H1 (cell line): ENCODE results near the gene OLFML2A. TPM values are rescaled to one million over a fixed set of nuclear protein-coding genes. Genes with fewer than 3 reads are reported as not detected.

Experiments
- CTCF ChIA-PET: fragments of 300-600 bp; sonication (Branson Sonifier 250); formaldehyde crosslinking; loops from one replicate; lab custom pipeline; 2021; ENCODE audit not compliant: partially characterized antibody; lab: Charles Lee
- POLR2A ChIA-PET: fragments of 300-600 bp; sonication (Branson Sonifier 250); formaldehyde crosslinking; loops from one replicate; lab custom pipeline; 2021; ENCODE audit warnings: inconsistent platforms; ENCODE audit not compliant: partially characterized antibody; lab: Charles Lee
- DNase-seq, 2 experiments: peaks; one replicate each; pipeline versions ENCODE4 v3.0.0 to v3.0.0-alpha.2; 2010 to 2022; ENCODE audit warnings: low spot score in 2 of 2, low read depth in 1 of 2, mixed read lengths in 1 of 2
- FAIRE-seq: peaks from 2 replicates; lab custom pipeline; 2011; peaks lifted over from hg19 to GRCh38; lab: Jason Lieb, UNC
- H2AFZ ChIP-seq: 2 replicates; pipeline ENCODE4 v1.8.1; 2012; ENCODE audit warnings: low read length, inconsistent platforms
- H2AK5ac ChIP-seq: 2 replicates; pipeline ENCODE4 v1.6.1; 2013; ENCODE audit warnings: low read depth, low read length
- H2BK120ac ChIP-seq: replicated peaks from 2 replicates; pipeline ENCODE3; 2013; ENCODE audit warnings: low read depth, low read length, inconsistent platforms
- H2BK12ac ChIP-seq: 2 replicates; pipeline ENCODE4 v1.6.1; 2013; ENCODE audit warnings: low read depth, low read length
- H2BK15ac ChIP-seq: 2 replicates; pipeline ENCODE4 v1.6.1; 2013; ENCODE audit warnings: low read length
- H2BK20ac ChIP-seq: 2 replicates; pipeline ENCODE4 v1.6.1; 2013; ENCODE audit warnings: low read length
- H2BK5ac ChIP-seq: 2 replicates; pipeline ENCODE4 v1.6.1; 2013; ENCODE audit warnings: low read depth, low read length
- H3K14ac ChIP-seq: 2 replicates; pipeline ENCODE4 v1.6.1; 2013; ENCODE audit warnings: inconsistent platforms; ENCODE audit not compliant: insufficient read length
- H3K18ac ChIP-seq: 2 replicates; pipeline ENCODE4 v1.6.1; 2013; ENCODE audit warnings: low read length; ENCODE audit errors: extremely low read depth
- H3K23ac ChIP-seq: 2 replicates; pipeline ENCODE4 v1.6.1; 2013; ENCODE audit warnings: inconsistent platforms; ENCODE audit not compliant: insufficient read length
- H3K23me2 ChIP-seq: 2 replicates; pipeline ENCODE4 v1.6.1; 2013; ENCODE audit warnings: low read depth, low read length
- H3K27ac ChIP-seq: 2 replicates; pipeline ENCODE4 v1.6.1; 2011; ENCODE audit warnings: low read depth, low read length, inconsistent platforms
- H3K27me3 ChIP-seq, 4 experiments: replicated peaks in 1 of 4; 1 replicate in 1 of 4; 2 replicates in 3 of 4; pipeline versions ENCODE4 v1.6.1 to v1.8.1; 2011 to 2013; ENCODE audit warnings: low read length in 3 of 4, mild to moderate bottlenecking in 3 of 4, inconsistent platforms in 2 of 4, mixed read lengths in 2 of 4, moderate library complexity in 1 of 4; ENCODE audit not compliant: control insufficient read depth in 3 of 4, insufficient read depth in 3 of 4; ENCODE audit errors: extremely low read depth in 1 of 4
- H3K36me3 ChIP-seq, 4 experiments: 2 replicates each; pipeline versions ENCODE4 v1.6.1 to v1.8.1; 2011 to 2013; ENCODE audit warnings: mild to moderate bottlenecking in 4 of 4, low read length in 3 of 4, moderate library complexity in 2 of 4, control low read depth in 1 of 4, inconsistent platforms in 1 of 4; ENCODE audit not compliant: insufficient read depth in 4 of 4, control insufficient read depth in 2 of 4
- H3K4ac ChIP-seq: replicated peaks from 2 replicates; pipeline ENCODE3; 2013; ENCODE audit warnings: low read length, low read depth, mixed read lengths, inconsistent platforms; ENCODE audit not compliant: insufficient read length
- H3K4me1 ChIP-seq, 4 experiments: replicated peaks in 1 of 4; 1 replicate in 1 of 4; 2 replicates in 3 of 4; pipeline versions ENCODE4 v1.6.1 to v1.8.1; 2011 to 2013; ENCODE audit warnings: low read length in 3 of 4, inconsistent platforms in 2 of 4, mixed read lengths in 1 of 4; ENCODE audit not compliant: insufficient read depth in 4 of 4, control insufficient read depth in 3 of 4
- H3K4me2 ChIP-seq, 2 experiments: 2 replicates each; pipeline versions ENCODE4 v1.6.1 to v1.8.1; 2011 to 2013; ENCODE audit warnings: low read depth in 2 of 2, low read length in 2 of 2, control low read depth in 1 of 2, inconsistent platforms in 1 of 2, mild to moderate bottlenecking in 1 of 2; ENCODE audit not compliant: insufficient read depth in 1 of 2
- H3K4me3 ChIP-seq, 4 experiments: fragments of 200-600, 300-600 bp in 1 of 4; sonication (generic), shearing (Covaris generic), sonication (Bioruptor Twin) in 1 of 4; 2 replicates each; pipeline versions ENCODE4 v1.5.1 to v1.8.1; 2011 to 2016; ENCODE audit warnings: low read length in 4 of 4, low read depth in 3 of 4, control low read depth in 2 of 4, inconsistent platforms in 2 of 4, mild to moderate bottlenecking in 2 of 4, mixed read lengths in 1 of 4, moderate library complexity in 1 of 4; ENCODE audit not compliant: insufficient read depth in 2 of 4; ENCODE audit errors: extremely low read depth in 1 of 4
- H3K56ac ChIP-seq: replicated peaks from 2 replicates; pipeline ENCODE3; 2013; ENCODE audit warnings: low read depth, mild to moderate bottlenecking, mixed read lengths, low read length, inconsistent platforms; ENCODE audit not compliant: insufficient read length
- H3K79me1 ChIP-seq: 2 replicates; pipeline ENCODE4 v1.6.1; 2013; ENCODE audit warnings: low read depth, low read length, control low read depth
- H3K79me2 ChIP-seq, 2 experiments: 2 replicates each; pipeline versions ENCODE4 v1.6.1 to v1.8.1; 2012 to 2013; ENCODE audit warnings: low read length in 2 of 2, mild to moderate bottlenecking in 2 of 2, inconsistent platforms in 1 of 2; ENCODE audit not compliant: insufficient read depth in 2 of 2, control insufficient read depth in 1 of 2
- H3K9ac ChIP-seq, 4 experiments: replicated peaks in 1 of 4; 1 replicate in 1 of 4; 2 replicates in 3 of 4; pipeline versions ENCODE4 v1.6.1 to v1.8.1; 2011 to 2013; ENCODE audit warnings: low read depth in 3 of 4, low read length in 3 of 4, control low read depth in 2 of 4, mild to moderate bottlenecking in 2 of 4, moderate library complexity in 2 of 4, inconsistent platforms in 1 of 4; ENCODE audit errors: extremely low read depth in 1 of 4
- H3K9me3 ChIP-seq, 2 experiments: 2 replicates each; pipeline versions ENCODE4 v1.6.1 to v1.8.1; 2012 to 2013; ENCODE audit warnings: mild to moderate bottlenecking in 2 of 2, moderate library complexity in 2 of 2, control low read depth in 1 of 2, inconsistent platforms in 1 of 2, low read depth in 1 of 2, low read length in 1 of 2, mixed read lengths in 1 of 2; ENCODE audit not compliant: insufficient read depth in 2 of 2
- H4K20me1 ChIP-seq, 2 experiments: replicated peaks in 1 of 2; 2 replicates each; pipeline versions ENCODE3 to v1.8.1; 2011 to 2013; ENCODE audit warnings: inconsistent platforms in 2 of 2, low read length in 2 of 2, mild to moderate bottlenecking in 1 of 2; ENCODE audit not compliant: insufficient read depth in 2 of 2, control insufficient read depth in 1 of 2
- H4K5ac ChIP-seq: 2 replicates; pipeline ENCODE4 v1.6.1; 2013; ENCODE audit warnings: low read length, low read depth, mixed read lengths, inconsistent platforms; ENCODE audit not compliant: insufficient read length
- H4K8ac ChIP-seq: 2 replicates; pipeline ENCODE4 v1.8.0; 2013; ENCODE audit warnings: mild to moderate bottlenecking, moderate library complexity, low read length, inconsistent platforms; ENCODE audit not compliant: insufficient read depth; ENCODE audit errors: extremely low read depth
- H4K91ac ChIP-seq: replicated peaks from 2 replicates; pipeline ENCODE3; 2013; ENCODE audit warnings: low read length, mixed read lengths, inconsistent platforms; ENCODE audit not compliant: insufficient read length
- BCL11A ChIP-seq, 2 experiments: IDR thresholded peaks; one replicate each; pipeline ENCODE4 v1.6.1; 2011; ENCODE audit warnings: low read depth in 2 of 2, low read length in 2 of 2, mild to moderate bottlenecking in 2 of 2
- CBX8 ChIP-seq: fragments of 300-800, 300-1000 bp; sonication (generic); IDR thresholded peaks from 2 replicates; pipeline ENCODE4 v1.7.1; 2016; ENCODE audit warnings: low read depth, low read length, borderline replicate concordance
- CREB1 ChIP-seq: IDR thresholded peaks from 2 replicates; pipeline ENCODE4 v1.6.1; 2012; ENCODE audit warnings: inconsistent platforms
- E2F6 ChIP-seq: IDR thresholded peaks from 2 replicates; pipeline ENCODE4 v1.6.1; 2012; ENCODE audit warnings: inconsistent platforms
- EZH2 ChIP-seq: fragments of 200-600 bp; sonication (generic); IDR thresholded peaks from 2 replicates; pipeline ENCODE4 v1.7.1; 2012; ENCODE audit warnings: low read depth, mild to moderate bottlenecking, moderate library complexity, low read length, inconsistent platforms; ENCODE audit not compliant: severe bottlenecking
- MAFK ChIP-seq: IDR thresholded peaks from 2 replicates; pipeline ENCODE4 v1.6.1; 2012; ENCODE audit warnings: low read depth, mild to moderate bottlenecking, improper control_type of control experiment, low read length
- MAX ChIP-seq: IDR thresholded peaks from 2 replicates; pipeline ENCODE4 v1.6.1; 2012; ENCODE audit warnings: inconsistent platforms
- POLR2A ChIP-seq, 2 experiments: IDR thresholded peaks; 1 replicate in 1 of 2; 2 replicates in 1 of 2; pipeline ENCODE4 v1.6.1; 2011; ENCODE audit warnings: low read depth in 2 of 2, low read length in 2 of 2, mild to moderate bottlenecking in 2 of 2; ENCODE audit errors: control extremely low read depth in 1 of 2
- RAD21 ChIP-seq, 2 experiments: IDR thresholded peaks in 1 of 2; conservative IDR thresholded peaks in 1 of 2; 2 replicates each; pipeline ENCODE4 v1.6.1; 2011; ENCODE audit warnings: low read depth in 2 of 2, low read length in 2 of 2, improper control_type of control experiment in 1 of 2, inconsistent platforms in 1 of 2, mild to moderate bottlenecking in 1 of 2, moderate library complexity in 1 of 2
- SIRT6 ChIP-seq: IDR thresholded peaks from one replicate; pipeline ENCODE4 v1.7.1; 2012; ENCODE audit warnings: low read length, inconsistent platforms
- ZNF274 ChIP-seq: IDR thresholded peaks from 2 replicates; pipeline ENCODE4 v1.7.0; 2012; ENCODE audit warnings: low read length, borderline replicate concordance; ENCODE audit errors: extremely low read depth
- WGBS, 2 experiments: shearing (Covaris generic) in 1 of 2; methylation state at CpG; one replicate each; pipeline versions ENCODE4 v1.1.6 to v1.1.7; 2013 to 2015; ENCODE audit warnings: low lambda C conversion rate in 2 of 2, mixed read lengths in 2 of 2, inconsistent platforms in 1 of 2, low coverage in 1 of 2, missing lambda C conversion rate in 1 of 2; ENCODE audit not compliant: insufficient replicate concordance in 2 of 2, insufficient coverage in 1 of 2, insufficient read length in 1 of 2; ENCODE audit errors: extremely low coverage in 1 of 2, missing lambda C conversion rate in 1 of 2; 5-methylcytosine and 5-hydroxymethylcytosine counted together
- polyA plus RNA-seq, 7 experiments: library from polyadenylated mRNA; depleted of rRNA in 3 of 7; stranded (reverse) in 5 of 7; unstranded in 2 of 7; fragments of >200 nt in 5 of 7; fragments of 200-250 nt in 2 of 7; gene quantifications; 1 replicate in 5 of 7; 2 replicates in 1 of 7; 4 replicates in 1 of 7; pipeline versions ENCODE4 v1.2.1 to v1.2.3, GENCODE V29; 2011 to 2013; ENCODE audit warnings: missing spikeins in 2 of 7, mixed read lengths in 2 of 7
- total RNA-seq: library from RNA; stranded (reverse); fragmentation: NEBNext Ultra II Directional; extraction: Animal tissue kit (Norgen Biotek cat#: 25700); gene quantifications from 2 replicates; pipeline ENCODE4 v1.2.1, GENCODE V29; 2021

Gene OLFML2A
- total and polyA plus RNA-seq, 2 of the 8 experiments (the other 6 are each of a cell fraction or from before 2014, with no cell fraction given), result 7.8 to 11.5 TPM

GRCh38 chr9:124774129-124774978, 2.6 kb upstream of the OLFML2A start:
- no peak overlapping the region for H4K91ac ChIP-seq
- H3K4ac ChIP-seq, result no peak overlapping the region
- H3K9ac ChIP-seq, result no peak overlapping the region
- no peak overlapping the region for H3K56ac ChIP-seq
- H3K23me2 ChIP-seq, result peaks cover 11% of the 10 kb centered on the region
- H3K4me1 ChIP-seq, result peaks cover 5 to 15% (median 10%) of the 10 kb centered on the region in 4 experiments
- CTCF ChIA-PET, result interaction anchor here (0.5 to 17.6 kb wide), 32 partner anchors 8 to 603 kb away, joined by 3 to 1300 read pairs (median 4); partner anchors contain the start of genes ARPC5L, RPL35 and WDR38
- no peak overlapping the region for H3K23ac ChIP-seq
- peaks cover 3 to 4% of the 10 kb centered on the region in 2 experiments for H4K20me1 ChIP-seq
- no peak overlapping the region for H4K8ac ChIP-seq
- peaks cover 0 to 10% (median 6%) of the 10 kb centered on the region in 4 experiments; a peak in 6 of 7 replicates for H3K27me3 ChIP-seq
- no peak overlapping the region for H2BK120ac ChIP-seq
- H3K4me2 ChIP-seq, result no peak overlapping the region
- POLR2A ChIA-PET, result interaction anchor here (0.8 to 13.5 kb wide), 6 partner anchors 13 to 104 kb away, joined by 3 to 396 read pairs (median 4); partner anchors contain the start of genes ARPC5L, RPL35 and WDR38
- DNase-seq (peak; percentile 75 to 98), FAIRE-seq (peak; percentile 60)
- no peak overlapping the region; the same call in 1 of the 2 replicates for H2BK12ac ChIP-seq
- H3K14ac ChIP-seq, result no peak overlapping the region
- 50% methylated on average over 15 of the region's 15 CpGs; no CpG with 5 or more reads in 1 of the 2 experiments for WGBS, 2 experiments
- no peak overlapping the region for H4K5ac ChIP-seq
- H3K9me3 ChIP-seq, result no peaks in the 10 kb centered on the region
- H3K18ac ChIP-seq, result no peak overlapping the region
- no peak overlapping the region for H2AK5ac ChIP-seq
- no peak overlapping the region for H2BK5ac ChIP-seq
- H2AFZ ChIP-seq, result no peak overlapping the region
- peaks cover 2 to 10% of the 10 kb centered on the region in 2 experiments; a peak in 2 of 4 replicates for H3K79me2 ChIP-seq
- H3K79me1 ChIP-seq, result no peaks in the 10 kb centered on the region
- H2BK15ac ChIP-seq, result no peak overlapping the region
- no peak overlapping the region for H3K4me3 ChIP-seq
- H3K36me3 ChIP-seq, result no peaks in the 10 kb centered on the region
- no peak overlapping the region for H3K27ac ChIP-seq
- H2BK20ac ChIP-seq, result no peak overlapping the region
- TF ChIP-seq RAD21 (IDR thresholded peaks at IDR 0.05 in 1 of 2, conservative IDR thresholded peaks at IDR 0.05 in 1 of 2; ENCODE audit: low read depth in 2 of 2, low read length in 2 of 2) (peak; percentile 84 to 86), EZH2 (no peak), CREB1 (peak; percentile 78), MAFK (no peak), SIRT6 (no peak), E2F6 (no peak), CBX8 (no peak), BCL11A (IDR thresholded peaks at IDR 0.05; ENCODE audit: low read depth in 2 of 2, low read length in 2 of 2) (no peak), POLR2A (IDR thresholded peaks at IDR 0.05; ENCODE audit: control extremely low read depth in 1 of 2, low read depth in 2 of 2, low read length in 2 of 2) (no peak), MAX (0 out of 2 replicates have a peak, but pooled peaks have one; percentile 27), ZNF274 (no peak)
